22Rv1 (cell line): ENCODE measurements around the gene CACNB4.

Source experiments
- H3K27ac ChIP-seq: fragments of 450-650 bp; 2 replicates; pipeline ENCODE4 v1.5.1; 2017
- CTCF ChIP-seq: fragments of 450-650 bp; IDR thresholded peaks from 2 replicates; pipeline ENCODE4 v1.5.1; 2017; ENCODE audit warnings: mild to moderate bottlenecking
- ZFX ChIP-seq: fragments of 450-650 bp; IDR thresholded peaks from 2 replicates; pipeline ENCODE4 v1.6.1; 2017; ENCODE audit warnings: antibody characterized with exemption, borderline replicate concordance

The CACNB4 gene

GRCh38 chr2:152088006-152088405 is 10.8 kb downstream of the CACNB4 start:
- no peak overlapping the region for H3K27ac ChIP-seq
- TF ChIP-seq CTCF (no peak), ZFX (no peak)

GRCh38 chr2:152086231-152086630 is 12.6 kb downstream of the CACNB4 start:
- TF ChIP-seq ZFX (no peak), CTCF (no peak)
- H3K27ac ChIP-seq: no peak overlapping the region

GRCh38 chr2:152084076-152084475 is 14.8 kb downstream of the CACNB4 start:
- TF ChIP-seq ZFX (no peak), CTCF (no peak)

GRCh38 chr2:152083202-152083875 is 15.5 kb downstream of the CACNB4 start:
- TF ChIP-seq CTCF (no peak), ZFX (no peak)
- no peak overlapping the region for H3K27ac ChIP-seq

More at GRCh38 chr2:152084076-152084475, 14.8 kb downstream of the CACNB4 start:
- H3K27ac ChIP-seq: no peak overlapping the region

- H3K27ac ChIP-seq: no peak overlapping the region
- TF ChIP-seq ZFX (no peak), CTCF (no peak)
These were observed 20.2 kb downstream of the CACNB4 start for GRCh38 chr2:152078662-152079061.

- H3K27ac ChIP-seq: no peak overlapping the region
- TF ChIP-seq CTCF (no peak), ZFX (no peak)
These were observed 20.8 kb downstream of the CACNB4 start for GRCh38 chr2:152078023-152078422.

GRCh38 chr2:152075461-152076050 is 23.3 kb downstream of the CACNB4 start:
- H3K27ac ChIP-seq: no peak overlapping the region
- no peak for TF ChIP-seq CTCF
- TF ChIP-seq ZFX: no peak
